Measurements from ENCODE around the gene HMGCLL1. TPM values are rescaled to one million over a fixed set of nuclear protein-coding genes. Genes with fewer than 3 reads are reported as not detected.

Gene HMGCLL1
- total RNA-seq, 1 donor from 2014 or later: 1.2 TPM

- no peak for TF ChIP-seq CTCF (IDR thresholded peaks at IDR 0.05; ENCODE audit: unreplicated experiment)
- DNase-seq (ENCODE audit: low spot score): no peak
- Mint-ChIP-seq H3K27ac (ENCODE audit: unreplicated experiment) (no peak overlapping the region), H3K36me3 (ENCODE audit: low read depth, unreplicated experiment) (no peaks in the 10 kb centered on the region), H3K27me3 (ENCODE audit: unreplicated experiment) (no peaks in the 10 kb centered on the region), H3K9me3 (ENCODE audit: unreplicated experiment) (no peaks in the 10 kb centered on the region), H3K4me1 (ENCODE audit: unreplicated experiment) (no peaks in the 10 kb centered on the region), H3K4me3 (ENCODE audit: unreplicated experiment) (no peak overlapping the region)
These were observed 129.0 kb downstream of the HMGCLL1 start for GRCh38 chr6:55450005-55450404.

DNA sequence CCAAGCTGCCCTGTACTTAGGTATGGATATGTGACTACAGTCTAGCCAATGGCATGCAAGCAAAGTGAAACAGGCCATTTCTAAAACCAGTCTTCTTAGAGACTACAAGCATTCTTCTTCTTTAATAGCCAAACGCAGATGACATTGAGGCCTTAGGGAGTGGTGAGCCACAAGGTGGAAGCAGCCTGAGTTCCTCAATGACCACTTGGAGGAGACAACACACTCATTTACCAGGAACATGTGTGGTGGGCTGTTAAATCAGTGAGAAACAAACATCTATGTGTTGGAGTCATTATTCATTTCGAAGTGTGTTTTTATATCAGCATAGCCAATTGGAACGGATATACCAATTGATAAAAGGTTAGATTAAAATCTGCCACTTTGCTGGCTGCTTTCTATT is 129.8 kb downstream of the HMGCLL1 start:
- TF ChIP-seq CTCF (IDR thresholded peaks at IDR 0.05; ENCODE audit: unreplicated experiment): peak; percentile 14
- Mint-ChIP-seq H3K36me3 (ENCODE audit: low read depth, unreplicated experiment) (no peaks in the 10 kb centered on the region), H3K9me3 (ENCODE audit: unreplicated experiment) (no peaks in the 10 kb centered on the region), H3K4me1 (ENCODE audit: unreplicated experiment) (no peaks in the 10 kb centered on the region), H3K4me3 (ENCODE audit: unreplicated experiment) (no peak overlapping the region), H3K27ac (ENCODE audit: unreplicated experiment) (no peak overlapping the region), H3K27me3 (ENCODE audit: unreplicated experiment) (no peaks in the 10 kb centered on the region)
- DNase-seq (ENCODE audit: low spot score): peak; percentile 9

DNA sequence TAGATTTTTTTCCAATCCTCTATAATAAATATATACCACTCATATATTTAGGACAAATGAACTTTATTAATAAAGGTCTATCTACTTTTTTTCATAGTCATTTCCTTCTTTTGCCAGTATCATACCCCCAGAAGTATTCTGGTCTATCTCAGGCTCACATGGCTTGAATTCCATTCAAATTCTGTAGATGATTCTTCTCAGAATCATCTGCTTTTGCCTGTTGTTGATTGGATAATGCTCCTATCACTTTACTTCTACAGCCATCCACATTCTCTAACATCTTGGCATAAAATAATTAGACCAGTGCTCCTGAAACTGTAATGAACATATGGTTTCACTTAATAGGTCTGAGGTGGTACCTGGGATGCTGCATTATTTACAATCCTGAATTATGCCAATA is 130.5 kb downstream of the HMGCLL1 start:
- H3K27ac Mint-ChIP-seq (ENCODE audit: unreplicated experiment): no peak overlapping the region
- no peak for TF ChIP-seq CTCF (IDR thresholded peaks at IDR 0.05; ENCODE audit: unreplicated experiment)
- no peaks in the 10 kb centered on the region for H3K9me3 Mint-ChIP-seq (ENCODE audit: unreplicated experiment)
- no peaks in the 10 kb centered on the region for H3K36me3 Mint-ChIP-seq (ENCODE audit: low read depth, unreplicated experiment)
- no peak overlapping the region for H3K4me3 Mint-ChIP-seq (ENCODE audit: unreplicated experiment)
- no peaks in the 10 kb centered on the region for H3K27me3 Mint-ChIP-seq (ENCODE audit: unreplicated experiment)
- H3K4me1 Mint-ChIP-seq (ENCODE audit: unreplicated experiment): no peaks in the 10 kb centered on the region
- no peak for DNase-seq (ENCODE audit: low spot score)

DNA sequence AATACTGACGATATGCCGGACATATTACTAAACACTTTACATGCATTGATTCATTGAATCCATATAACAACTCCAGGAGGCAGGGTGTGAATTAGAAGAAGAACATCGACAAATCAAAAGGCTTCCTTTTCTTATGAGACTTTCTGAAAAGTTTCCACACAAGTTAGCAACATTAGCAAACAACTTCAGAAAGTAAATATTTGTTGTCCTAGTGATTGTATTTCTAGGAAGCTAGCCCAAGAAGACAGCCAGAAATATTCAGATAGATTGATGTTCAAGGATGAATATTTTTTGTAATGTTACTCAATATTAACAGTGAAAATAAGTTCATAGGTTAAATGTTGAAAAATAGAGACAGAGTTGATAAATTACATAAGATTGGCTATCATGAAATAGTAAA is 131.1 kb downstream of the HMGCLL1 start:
- H3K4me1 Mint-ChIP-seq (ENCODE audit: unreplicated experiment): no peaks in the 10 kb centered on the region
- no peak for TF ChIP-seq CTCF (IDR thresholded peaks at IDR 0.05; ENCODE audit: unreplicated experiment)
- H3K4me3 Mint-ChIP-seq (ENCODE audit: unreplicated experiment): no peak overlapping the region
- no peak overlapping the region for H3K27ac Mint-ChIP-seq (ENCODE audit: unreplicated experiment)
- no peaks in the 10 kb centered on the region for H3K27me3 Mint-ChIP-seq (ENCODE audit: unreplicated experiment)
- no peaks in the 10 kb centered on the region for H3K9me3 Mint-ChIP-seq (ENCODE audit: unreplicated experiment)
- DNase-seq (ENCODE audit: low spot score): no peak
- H3K36me3 Mint-ChIP-seq (ENCODE audit: low read depth, unreplicated experiment): no peaks in the 10 kb centered on the region

- no peaks in the 10 kb centered on the region for H3K4me1 Mint-ChIP-seq (ENCODE audit: unreplicated experiment)
- H3K9me3 Mint-ChIP-seq (ENCODE audit: unreplicated experiment): no peaks in the 10 kb centered on the region
- no peak overlapping the region for H3K4me3 Mint-ChIP-seq (ENCODE audit: unreplicated experiment)
- H3K27ac Mint-ChIP-seq (ENCODE audit: unreplicated experiment): no peak overlapping the region
- H3K36me3 Mint-ChIP-seq (ENCODE audit: low read depth, unreplicated experiment): no peaks in the 10 kb centered on the region
- H3K27me3 Mint-ChIP-seq (ENCODE audit: unreplicated experiment): no peaks in the 10 kb centered on the region
- peak; percentile 76 for TF ChIP-seq CTCF (IDR thresholded peaks at IDR 0.05; ENCODE audit: unreplicated experiment)
- DNase-seq (ENCODE audit: low spot score): peak; percentile 6
These were observed 133.3 kb downstream of the HMGCLL1 start for GRCh38 chr6:55445648-55446204.
